Retinal pigment epithelial cell (primary cell): ENCODE data around the gene TMEM144.

Experiments used
- DNase-seq: peaks from one replicate; pipeline ENCODE4 v3.0.0-alpha.2; 2010; ENCODE audit warnings: low read depth
- H3K4me3 ChIP-seq: 2 replicates; pipeline ENCODE4 v1.5.1; 2011; ENCODE audit warnings: mild to moderate bottlenecking, low read length, control low read depth, moderate library complexity
- TF ChIP-seq, protein P1 (sequence below): conservative IDR thresholded peaks from 2 replicates; pipeline ENCODE4 v1.5.1; 2011; ENCODE audit warnings: low read depth, low read length, control low read depth, inconsistent platforms

TMEM144 gene

DNA sequence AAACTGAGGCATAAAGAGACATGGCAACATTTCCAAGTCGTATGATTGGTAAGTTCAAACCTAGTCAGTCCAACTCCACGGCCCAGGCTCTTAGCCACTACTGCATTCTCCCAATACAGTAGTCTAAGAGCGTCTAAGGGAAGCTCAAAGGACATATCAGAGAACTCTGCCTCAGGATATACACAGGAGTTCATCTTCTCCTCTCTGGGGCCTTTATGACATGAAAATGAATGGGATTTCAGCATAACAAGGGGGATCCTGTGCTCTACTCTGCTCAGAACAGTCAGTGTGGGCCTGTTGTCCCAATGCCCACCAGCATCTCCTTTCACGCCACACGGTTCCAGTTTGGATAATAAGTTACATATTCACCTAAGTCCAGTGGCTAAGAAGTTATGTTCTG is 41.7 kb upstream of the TMEM144 start:
- no peak overlapping the region for H3K4me3 ChIP-seq
- DNase-seq = no peak

DNA sequence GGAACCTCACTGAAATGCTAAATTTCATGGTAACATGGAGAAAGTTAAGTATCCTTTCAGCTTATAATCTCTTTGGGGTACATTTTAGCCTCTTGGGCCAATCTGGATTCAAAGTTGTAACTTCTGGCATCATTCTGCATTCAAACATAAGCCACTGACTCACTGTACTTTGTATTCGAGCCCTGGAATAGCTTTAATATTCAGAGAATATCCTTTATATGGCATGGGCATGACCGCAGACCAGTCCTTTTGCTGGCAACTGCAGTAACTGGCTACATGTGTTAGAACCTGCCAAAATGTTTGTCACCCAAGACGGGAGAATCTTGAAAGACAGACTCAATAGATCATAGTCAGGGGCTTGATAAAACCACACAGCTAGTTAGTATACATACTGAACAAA is 40.8 kb upstream of the TMEM144 start:
- peak overlapping the region; percentile 30 for H3K4me3 ChIP-seq
- TF ChIP-seq, protein P1, sequence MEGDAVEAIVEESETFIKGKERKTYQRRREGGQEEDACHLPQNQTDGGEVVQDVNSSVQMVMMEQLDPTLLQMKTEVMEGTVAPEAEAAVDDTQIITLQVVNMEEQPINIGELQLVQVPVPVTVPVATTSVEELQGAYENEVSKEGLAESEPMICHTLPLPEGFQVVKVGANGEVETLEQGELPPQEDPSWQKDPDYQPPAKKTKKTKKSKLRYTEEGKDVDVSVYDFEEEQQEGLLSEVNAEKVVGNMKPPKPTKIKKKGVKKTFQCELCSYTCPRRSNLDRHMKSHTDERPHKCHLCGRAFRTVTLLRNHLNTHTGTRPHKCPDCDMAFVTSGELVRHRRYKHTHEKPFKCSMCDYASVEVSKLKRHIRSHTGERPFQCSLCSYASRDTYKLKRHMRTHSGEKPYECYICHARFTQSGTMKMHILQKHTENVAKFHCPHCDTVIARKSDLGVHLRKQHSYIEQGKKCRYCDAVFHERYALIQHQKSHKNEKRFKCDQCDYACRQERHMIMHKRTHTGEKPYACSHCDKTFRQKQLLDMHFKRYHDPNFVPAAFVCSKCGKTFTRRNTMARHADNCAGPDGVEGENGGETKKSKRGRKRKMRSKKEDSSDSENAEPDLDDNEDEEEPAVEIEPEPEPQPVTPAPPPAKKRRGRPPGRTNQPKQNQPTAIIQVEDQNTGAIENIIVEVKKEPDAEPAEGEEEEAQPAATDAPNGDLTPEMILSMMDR = no peak
- DNase-seq = no peak

More for the DNA sequence above, 41.7 kb upstream of the TMEM144 start:
- TF ChIP-seq, protein P1 = no peak

DNA sequence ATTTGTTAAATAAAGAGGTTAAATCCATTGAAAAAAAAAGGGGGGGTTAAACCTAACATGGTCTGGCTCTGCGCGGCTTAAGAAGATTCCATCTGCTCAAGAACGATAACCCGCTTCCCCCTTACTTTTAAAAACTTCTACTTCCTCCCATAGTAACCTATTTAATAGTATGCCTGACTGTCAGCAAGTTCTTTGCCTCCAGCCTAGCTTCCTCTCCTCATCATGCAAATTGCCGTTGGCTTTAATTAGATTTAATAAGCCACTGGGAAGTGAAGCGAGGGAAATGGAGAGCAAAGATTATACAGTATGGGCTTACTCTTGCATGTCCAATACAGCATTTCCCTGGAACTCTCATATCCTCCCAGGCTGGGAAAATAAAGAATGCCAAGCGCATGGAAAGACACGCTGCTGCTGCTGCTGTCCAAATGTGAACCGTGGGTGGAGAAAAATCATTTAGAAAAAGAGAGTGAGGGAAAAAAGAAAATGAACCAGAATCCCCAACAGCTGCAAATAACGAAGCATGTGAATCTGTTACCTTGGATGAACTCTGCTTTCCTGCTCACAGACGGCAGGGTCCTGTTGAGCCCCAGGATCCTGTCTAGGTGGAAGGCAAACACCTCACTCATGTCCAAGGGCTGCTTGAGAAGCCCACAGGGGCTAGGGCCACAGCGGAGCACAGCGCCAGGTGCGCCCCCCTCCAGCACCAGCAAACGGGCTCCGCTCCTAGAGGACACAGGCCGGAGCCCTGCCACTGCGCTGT is 40.2 kb upstream of the TMEM144 start:
- peak overlapping the region; percentile 30 for H3K4me3 ChIP-seq
- TF ChIP-seq, protein P1 = no peak

DNA sequence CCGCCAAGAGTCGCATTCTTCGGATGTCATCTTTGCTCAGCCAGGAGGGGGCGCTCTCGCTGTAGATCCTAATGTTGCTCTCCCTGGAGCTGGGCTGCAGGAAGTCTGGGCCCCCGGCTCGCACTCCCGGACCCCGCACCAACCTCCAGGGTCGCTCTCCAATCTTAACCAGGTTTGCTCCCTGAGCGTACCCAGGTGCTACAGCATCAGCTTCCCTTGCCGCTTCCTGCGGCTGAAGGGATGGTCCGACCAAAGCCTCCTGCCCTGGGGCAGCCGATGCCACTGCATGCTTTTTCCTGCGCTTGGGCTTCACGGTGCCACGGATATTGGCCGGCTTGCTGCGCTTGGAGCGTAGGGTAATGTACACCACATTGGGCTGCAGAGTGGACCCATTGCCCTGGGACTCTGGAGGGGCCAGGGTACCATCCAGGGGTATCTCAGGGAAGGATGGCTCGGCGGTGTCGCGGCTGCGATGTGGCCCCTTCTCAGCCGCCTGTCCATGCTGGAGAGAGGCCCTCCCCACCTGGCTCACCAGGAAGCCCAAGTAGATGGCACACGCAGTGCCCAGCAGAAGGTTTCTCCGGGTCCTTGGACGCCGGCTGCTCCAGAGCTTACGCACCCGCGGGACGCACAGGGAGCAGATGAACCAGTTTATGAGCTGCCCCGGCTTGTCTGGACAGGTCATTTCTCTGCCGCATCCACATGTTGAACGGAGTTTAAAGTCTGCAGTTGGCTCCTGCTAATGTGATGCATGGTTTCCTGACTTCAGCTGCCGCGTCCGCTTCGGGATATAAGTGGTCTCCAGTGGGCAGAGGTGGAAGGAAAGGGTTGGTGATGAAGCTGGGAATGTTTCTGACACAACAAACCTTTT is 39.4 kb upstream of the TMEM144 start:
- no peak for DNase-seq
- no peak overlapping the region for H3K4me3 ChIP-seq
- TF ChIP-seq, protein P1 = peak; percentile 31

More for the DNA sequence above, 40.2 kb upstream of the TMEM144 start:
- no peak for DNase-seq

DNA sequence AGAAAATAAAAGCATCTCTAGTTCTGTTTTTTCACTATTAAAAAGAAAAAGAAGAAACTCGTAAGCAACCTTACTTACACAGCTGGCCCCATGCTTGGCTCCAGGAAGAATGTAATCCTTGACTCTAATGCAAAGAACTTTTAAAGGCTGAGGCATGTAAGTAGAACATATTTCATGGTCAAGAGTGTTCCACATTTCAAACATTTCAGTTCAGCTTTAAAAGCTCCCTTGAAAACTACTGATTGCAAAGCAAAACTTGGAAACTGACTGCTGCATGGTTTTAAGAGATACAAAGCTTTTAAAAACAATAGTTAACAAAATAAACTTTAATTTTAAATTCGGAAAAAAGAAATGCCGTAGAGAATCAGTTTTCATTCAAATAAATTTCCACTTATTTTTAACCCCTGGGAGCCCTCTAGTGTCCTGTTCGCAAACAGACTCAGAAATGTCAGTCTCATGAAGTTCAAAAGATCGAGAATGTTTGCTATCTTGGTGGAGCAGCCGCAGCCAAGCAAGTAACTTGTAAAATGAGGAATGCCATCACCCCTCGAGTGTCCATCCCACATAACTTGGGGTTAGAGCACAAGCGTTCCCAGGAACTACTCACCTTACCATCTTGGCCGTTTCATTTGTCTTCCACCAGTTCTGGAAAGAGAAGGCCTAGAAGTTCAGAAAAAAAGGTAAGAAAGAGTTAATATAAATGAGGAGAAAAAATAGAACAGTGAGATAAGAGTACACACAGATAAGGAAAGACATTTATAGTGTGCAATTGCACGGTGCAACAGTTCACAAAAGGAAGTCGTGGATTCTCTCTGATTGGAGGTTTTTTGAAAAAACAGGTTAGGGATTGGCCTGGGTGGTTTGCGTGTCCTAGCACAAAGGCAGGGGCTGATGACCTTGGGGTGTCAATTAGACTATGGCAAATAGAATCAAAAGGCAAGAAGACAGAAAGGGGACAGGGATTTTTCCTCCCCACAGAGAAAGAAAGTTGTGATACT is 37.7 kb upstream of the TMEM144 start, which contains the start of gene GASK1B:
Gene GASK1B, minus strand, starts transcription at position 765 of the 998 bp plus-strand sequence. CDS start 1,650 bp downstream, outside the sequence.
- H3K4me3 ChIP-seq = peak within 1 kb of the TSS; percentile 45
- TF ChIP-seq, protein P1 = peak; percentile 78
- no peak for DNase-seq

DNA sequence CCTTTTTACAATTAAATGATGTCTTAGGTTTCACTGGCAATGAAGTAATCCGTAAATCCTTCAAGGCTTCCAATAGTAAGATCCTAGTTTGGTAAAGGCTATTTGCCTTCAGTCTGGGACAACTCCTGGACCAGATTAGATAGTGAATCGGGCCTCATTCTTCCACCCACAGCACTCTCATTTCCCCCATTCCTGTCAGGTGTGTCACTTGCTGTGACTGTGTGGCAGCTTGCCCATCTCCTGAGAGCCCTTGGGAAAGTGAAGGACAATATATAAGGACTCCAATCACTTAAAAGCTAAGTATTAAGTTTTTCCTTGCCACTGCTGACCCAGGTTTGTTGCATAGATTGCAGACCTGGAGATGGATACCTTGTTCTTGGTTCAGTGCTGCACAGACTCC is 34.2 kb upstream of the TMEM144 start:
- H3K4me3 ChIP-seq = no peak overlapping the region
- TF ChIP-seq, protein P1 = no peak
- DNase-seq = no peak
